NCI-H526 treated with DMSO at 0.1 percent for 48 hours (cell line): ENCODE measurements around the gene CDC25C.
"Not testable (repeated sequence)": the region's sequence is repeated elsewhere in the genome, so short reads cannot be mapped to it uniquely, and the experiment has no call there.

Experiments used
- DNase-seq: peaks from one replicate; lab custom pipeline; 2025; lab: John Stamatoyannopoulos, UW

CDC25C gene

GRCh38 chr5:138275895-138276294 is 55.7 kb downstream of the CDC25C start:
- DNase-seq = no peak

GRCh38 chr5:138275379-138275782 is 56.2 kb downstream of the CDC25C start:
- no peak for DNase-seq

GRCh38 chr5:138274189-138274853 is 57.3 kb downstream of the CDC25C start, which contains the start of gene GFRA3:
Gene GFRA3, minus strand, starts transcription at chr5:138274621. Its CDS starts 197 bp downstream, at chr5:138274424.
- no peak for DNase-seq

GRCh38 chr5:138273834-138274188 is 57.8 kb downstream of the CDC25C start:
- no peak for DNase-seq

- no peak for DNase-seq
Observed at GRCh38 chr5:138272681-138273080, 58.9 kb downstream of the CDC25C start.

GRCh38 chr5:138271281-138271680 is 60.3 kb downstream of the CDC25C start:
- DNase-seq = no peak

- no peak for DNase-seq
Observed at GRCh38 chr5:138264183-138264582, 67.4 kb downstream of the CDC25C start.

GRCh38 chr5:138263581-138263980 is 68.0 kb downstream of the CDC25C start:
- DNase-seq = no peak

GRCh38 chr5:138258704-138259292 is 72.8 kb downstream of the CDC25C start:
- no peak for DNase-seq

- DNase-seq = no peak
Observed at GRCh38 chr5:138257583-138257982, 74.0 kb downstream of the CDC25C start.

- DNase-seq = no peak
Observed at GRCh38 chr5:138252944-138253343, 78.7 kb downstream of the CDC25C start.

GRCh38 chr5:138247800-138248199 is 83.8 kb downstream of the CDC25C start:
- DNase-seq = not testable (repeated sequence)

GRCh38 chr5:138246822-138247221 is 84.8 kb downstream of the CDC25C start:
- no peak for DNase-seq

GRCh38 chr5:138246334-138246733 is 85.3 kb downstream of the CDC25C start:
- DNase-seq = no peak

GRCh38 chr5:138245717-138246116 is 85.9 kb downstream of the CDC25C start:
- no peak for DNase-seq

GRCh38 chr5:138243794-138244193 is 87.8 kb downstream of the CDC25C start:
- DNase-seq = no peak

GRCh38 chr5:138241688-138242571 is 89.7 kb downstream of the CDC25C start:
- peak; percentile 27 for DNase-seq

GRCh38 chr5:138240650-138241385 is 90.8 kb downstream of the CDC25C start:
- no peak for DNase-seq

GRCh38 chr5:138238034-138238433 is 93.6 kb downstream of the CDC25C start:
- no peak for DNase-seq
